ENCODE data around the gene WDR35.

Gene WDR35

GRCh38 chr2:19989667-19990415 is at the start of gene WDR35:
Gene WDR35 (minus strand): TSS chr2:19990105. CDS start chr2:19990015, 90 bp downstream.
- peak; percentile 96 for DNase-seq (ENCODE audit: extremely low spot score)
- TF ChIP-seq FOXM1 (IDR thresholded peaks at IDR 0.05; ENCODE audit: borderline replicate concordance) = no peak
- TF ChIP-seq TARDBP (IDR thresholded peaks at IDR 0.05) = no peak
- no peak for TF ChIP-seq FOXA1 (IDR thresholded peaks at IDR 0.05)
- no peak for TF ChIP-seq ARNT (IDR thresholded peaks at IDR 0.05)
- peak; percentile 14; the same call in 1 of the 2 replicates for TF ChIP-seq ELF4 (IDR thresholded peaks at IDR 0.05)
- no peak for TF ChIP-seq CTBP1 (IDR thresholded peaks at IDR 0.05; ENCODE audit: borderline replicate concordance)
- no peak for TF ChIP-seq SP1 (IDR thresholded peaks at IDR 0.05)
- no peak for TF ChIP-seq ZNF384 (IDR thresholded peaks at IDR 0.05)
- no peak for TF ChIP-seq HDGF (IDR thresholded peaks at IDR 0.05; ENCODE audit: borderline replicate concordance)
- peak; percentile 87 for TF ChIP-seq L3MBTL2 (conservative IDR thresholded peaks at IDR 0.05)
- TF ChIP-seq LEF1 (IDR thresholded peaks at IDR 0.05; ENCODE audit: borderline replicate concordance) = no peak
- CTCF ChIA-PET = interaction anchor here (0.6 to 1.0 kb wide), 2 partner anchors 104 to 105 kb away, joined by 3 read pairs; no protein-coding TSS in a partner anchor
- POLR2A ChIA-PET = interaction anchor here (1.0 to 1.5 kb wide), 4 partner anchors 10 to 89 kb away, joined by 3 to 4 read pairs (median 4); no protein-coding TSS in a partner anchor

- no peak for DNase-seq (ENCODE audit: extremely low spot score)
- POLR2A ChIA-PET = interaction anchor here (1.6 kb wide), 1 partner anchor 14 kb away, joined by 4 read pairs; the partner anchor contains the start of gene LAPTM4A
- CTCF ChIA-PET = interaction anchor here (0.9 to 1.3 kb wide), 2 partner anchors 22 to 56 kb away, joined by 4 to 5 read pairs; no protein-coding TSS in a partner anchor
- TF ChIP-seq FOXK2 (IDR thresholded peaks at IDR 0.05) = no peak
- TF ChIP-seq PKNOX1 (IDR thresholded peaks at IDR 0.05) = no peak
- TF ChIP-seq NFRKB (IDR thresholded peaks at IDR 0.05) = no peak
- TF ChIP-seq L3MBTL2 (conservative IDR thresholded peaks at IDR 0.05) = no peak
- no peak for TF ChIP-seq ELF4 (IDR thresholded peaks at IDR 0.05)
- TF ChIP-seq CTBP1 (IDR thresholded peaks at IDR 0.05; ENCODE audit: borderline replicate concordance) = no peak
These were observed 47.8 kb upstream of the WDR35 start for GRCh38 chr2:20037660-20038059.

GRCh38 chr2:20035955-20036666 is 46.2 kb upstream of the WDR35 start:
- no peak for TF ChIP-seq PKNOX1 (IDR thresholded peaks at IDR 0.05)
- TF ChIP-seq ELF4 (IDR thresholded peaks at IDR 0.05) = no peak
- TF ChIP-seq LEF1 (IDR thresholded peaks at IDR 0.05; ENCODE audit: borderline replicate concordance) = no peak
- no peak for TF ChIP-seq BHLHE40 (IDR thresholded peaks at IDR 0.05; ENCODE audit: borderline replicate concordance)
- TF ChIP-seq SP1 (IDR thresholded peaks at IDR 0.05) = no peak
- TF ChIP-seq NFRKB (IDR thresholded peaks at IDR 0.05) = no peak
- TF ChIP-seq FOXA1 (IDR thresholded peaks at IDR 0.05) = no peak
- no peak for TF ChIP-seq L3MBTL2 (conservative IDR thresholded peaks at IDR 0.05)
- TF ChIP-seq TARDBP (IDR thresholded peaks at IDR 0.05) = no peak
- TF ChIP-seq CTBP1 (IDR thresholded peaks at IDR 0.05; ENCODE audit: borderline replicate concordance) = no peak
- TF ChIP-seq SUZ12 (IDR thresholded peaks at IDR 0.05) = no peak
- ChIA-PET CTCF (no interaction called here), POLR2A (no interaction called here)
- DNase-seq (ENCODE audit: extremely low spot score) = no peak

GRCh38 chr2:20034821-20035220 is 44.9 kb upstream of the WDR35 start:
- ChIA-PET POLR2A (interaction anchor here (0.5 kb wide), 1 partner anchor 60 kb away, joined by 3 read pairs; no protein-coding TSS in a partner anchor), CTCF (no interaction called here)
- DNase-seq (ENCODE audit: extremely low spot score) = no peak
- TF ChIP-seq SP1 (IDR thresholded peaks at IDR 0.05) = no peak
- no peak for TF ChIP-seq LEF1 (IDR thresholded peaks at IDR 0.05; ENCODE audit: borderline replicate concordance)
- no peak for TF ChIP-seq FOXK2 (IDR thresholded peaks at IDR 0.05)

- ChIA-PET CTCF (no interaction called here), POLR2A (no interaction called here)
- TF ChIP-seq HDGF (IDR thresholded peaks at IDR 0.05; ENCODE audit: borderline replicate concordance) = no peak
- TF ChIP-seq ZNF384 (IDR thresholded peaks at IDR 0.05) = no peak
- no peak for TF ChIP-seq SP1 (IDR thresholded peaks at IDR 0.05)
- TF ChIP-seq ELF4 (IDR thresholded peaks at IDR 0.05) = no peak
- TF ChIP-seq BHLHE40 (IDR thresholded peaks at IDR 0.05; ENCODE audit: borderline replicate concordance) = no peak
- no peak for TF ChIP-seq FOXM1 (IDR thresholded peaks at IDR 0.05; ENCODE audit: borderline replicate concordance)
- TF ChIP-seq CTBP1 (IDR thresholded peaks at IDR 0.05; ENCODE audit: borderline replicate concordance) = no peak
- no peak for TF ChIP-seq LEF1 (IDR thresholded peaks at IDR 0.05; ENCODE audit: borderline replicate concordance)
- TF ChIP-seq TARDBP (IDR thresholded peaks at IDR 0.05) = no peak
- no peak for TF ChIP-seq ARNT (IDR thresholded peaks at IDR 0.05)
- TF ChIP-seq PKNOX1 (IDR thresholded peaks at IDR 0.05) = no peak
- TF ChIP-seq NFRKB (IDR thresholded peaks at IDR 0.05) = no peak
- TF ChIP-seq L3MBTL2 (conservative IDR thresholded peaks at IDR 0.05) = no peak
- no peak for TF ChIP-seq FOXK2 (IDR thresholded peaks at IDR 0.05)
- TF ChIP-seq SUZ12 (IDR thresholded peaks at IDR 0.05) = no peak
- TF ChIP-seq FOXA1 (IDR thresholded peaks at IDR 0.05) = no peak
- no peak for DNase-seq (ENCODE audit: extremely low spot score)
These were observed 44.3 kb upstream of the WDR35 start for GRCh38 chr2:20034218-20034617.

GRCh38 chr2:20033322-20033721 is 43.4 kb upstream of the WDR35 start:
- DNase-seq (ENCODE audit: extremely low spot score) = no peak
- TF ChIP-seq ZNF384 (IDR thresholded peaks at IDR 0.05) (no peak), SUZ12 (IDR thresholded peaks at IDR 0.05) (no peak), FOXK2 (IDR thresholded peaks at IDR 0.05) (no peak)
- ChIA-PET CTCF (no interaction called here), POLR2A (no interaction called here)
